ENCODE measurements around the gene LAPTM5.
A peak's percentile ranks its signal among the peaks of the same experiment; 100 is the strongest.

LAPTM5 gene

DNA sequence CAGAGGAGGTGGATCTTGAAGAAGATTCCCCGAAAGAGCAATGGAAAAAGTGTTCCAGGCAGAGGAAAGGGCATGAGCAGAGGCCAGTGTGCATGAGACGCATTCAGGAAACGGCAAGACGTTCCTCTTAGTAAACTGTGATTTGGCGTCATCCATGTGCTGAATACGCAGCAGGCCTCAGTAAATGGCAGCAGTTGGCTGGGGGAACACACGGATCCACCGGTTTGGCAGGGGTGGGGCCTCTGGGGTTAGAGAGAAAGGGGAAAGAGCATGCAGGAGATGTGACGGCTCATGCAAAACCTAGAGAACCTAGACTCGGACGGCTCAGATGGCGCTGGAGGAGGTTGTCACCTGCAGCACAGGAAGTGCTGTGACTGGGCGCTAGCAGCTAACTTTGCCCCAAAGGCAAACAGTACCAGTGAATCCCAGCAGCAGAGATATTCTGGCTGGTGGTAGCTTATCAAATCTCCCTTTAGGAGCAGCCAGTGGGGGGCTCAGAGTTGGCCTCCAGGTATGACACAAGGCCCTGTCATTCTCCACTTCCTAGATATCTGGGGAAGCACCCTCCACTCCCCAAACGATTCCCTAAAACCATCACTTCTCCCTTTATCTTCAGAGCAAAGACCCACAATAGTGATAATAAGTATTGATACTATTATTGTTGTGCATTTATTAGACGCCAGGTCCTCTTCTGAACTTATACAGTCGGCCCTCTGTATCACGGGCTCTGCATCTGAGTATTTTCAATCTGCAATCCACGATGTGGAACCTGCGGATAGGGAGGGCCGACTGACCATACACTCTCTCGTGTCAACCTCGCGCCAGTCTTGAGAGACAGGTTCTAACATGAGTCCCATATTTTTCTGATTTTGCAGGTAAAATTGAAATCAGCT lies 7.6 kb downstream of the LAPTM5 start:
- no peaks in the 10 kb centered on the region for H3K9me3 Mint-ChIP-seq
- H3K27me3 Mint-ChIP-seq (ENCODE audit: low read depth): no peaks in the 10 kb centered on the region
- H3K36me3 Mint-ChIP-seq (ENCODE audit: low read depth): peaks cover 73% of the 10 kb centered on the region
- H3K4me3 Mint-ChIP-seq: peak overlapping the region; percentile 87
- peaks cover 91% of the 10 kb centered on the region for H3K4me1 Mint-ChIP-seq (ENCODE audit: low read depth)
- peak overlapping the region; percentile 94 for H3K27ac Mint-ChIP-seq
- peak; percentile 48 for DNase-seq (ENCODE audit: low spot score)

GRCh38 chr1:30748699-30749401 lies 8.7 kb downstream of the LAPTM5 start:
- Mint-ChIP-seq H3K36me3 (ENCODE audit: low read depth) (peaks cover 71% of the 10 kb centered on the region), H3K4me1 (ENCODE audit: low read depth) (peaks cover 93% of the 10 kb centered on the region), H3K9me3 (no peaks in the 10 kb centered on the region), H3K27ac (peak overlapping the region; percentile 94), H3K4me3 (peak overlapping the region; percentile 87), H3K27me3 (ENCODE audit: low read depth) (no peaks in the 10 kb centered on the region)
- DNase-seq (ENCODE audit: low spot score): peak; percentile 56

DNA sequence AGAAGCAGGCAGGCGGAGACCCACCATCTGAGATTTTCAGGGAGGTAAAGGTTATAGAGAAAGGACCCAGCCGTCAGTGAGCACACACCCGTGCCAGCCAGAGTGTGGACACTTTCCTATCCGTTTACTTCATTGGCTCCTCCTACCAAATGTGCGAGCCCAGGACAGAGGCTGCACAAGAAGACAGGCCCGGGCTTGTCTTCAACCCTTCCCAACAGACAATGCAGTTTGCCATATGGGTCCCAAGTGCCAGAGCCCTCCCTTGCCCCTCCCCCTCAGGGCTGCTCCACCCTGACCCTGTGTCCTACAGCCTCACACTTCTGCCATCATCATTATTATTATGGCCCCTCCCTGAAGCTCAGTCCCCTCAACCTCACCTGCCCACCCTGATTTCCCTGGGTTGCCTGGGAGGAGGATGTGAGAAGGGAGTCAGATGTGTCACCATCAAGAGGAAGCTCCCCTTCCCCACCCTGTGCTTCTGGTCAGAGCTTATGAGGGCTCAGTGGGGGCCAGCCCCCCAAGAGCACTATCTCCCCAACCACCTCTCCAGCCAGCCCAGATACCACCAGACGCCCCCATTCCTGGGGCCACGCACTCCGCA lies 9.4 kb downstream of the LAPTM5 start:
- Mint-ChIP-seq H3K4me3 (peak overlapping the region; percentile 87), H3K27me3 (ENCODE audit: low read depth) (no peaks in the 10 kb centered on the region), H3K9me3 (no peaks in the 10 kb centered on the region), H3K27ac (peak overlapping the region; percentile 94), H3K4me1 (ENCODE audit: low read depth) (peaks cover 93% of the 10 kb centered on the region), H3K36me3 (ENCODE audit: low read depth) (peaks cover 70% of the 10 kb centered on the region)
- DNase-seq (ENCODE audit: low spot score): no peak

DNA sequence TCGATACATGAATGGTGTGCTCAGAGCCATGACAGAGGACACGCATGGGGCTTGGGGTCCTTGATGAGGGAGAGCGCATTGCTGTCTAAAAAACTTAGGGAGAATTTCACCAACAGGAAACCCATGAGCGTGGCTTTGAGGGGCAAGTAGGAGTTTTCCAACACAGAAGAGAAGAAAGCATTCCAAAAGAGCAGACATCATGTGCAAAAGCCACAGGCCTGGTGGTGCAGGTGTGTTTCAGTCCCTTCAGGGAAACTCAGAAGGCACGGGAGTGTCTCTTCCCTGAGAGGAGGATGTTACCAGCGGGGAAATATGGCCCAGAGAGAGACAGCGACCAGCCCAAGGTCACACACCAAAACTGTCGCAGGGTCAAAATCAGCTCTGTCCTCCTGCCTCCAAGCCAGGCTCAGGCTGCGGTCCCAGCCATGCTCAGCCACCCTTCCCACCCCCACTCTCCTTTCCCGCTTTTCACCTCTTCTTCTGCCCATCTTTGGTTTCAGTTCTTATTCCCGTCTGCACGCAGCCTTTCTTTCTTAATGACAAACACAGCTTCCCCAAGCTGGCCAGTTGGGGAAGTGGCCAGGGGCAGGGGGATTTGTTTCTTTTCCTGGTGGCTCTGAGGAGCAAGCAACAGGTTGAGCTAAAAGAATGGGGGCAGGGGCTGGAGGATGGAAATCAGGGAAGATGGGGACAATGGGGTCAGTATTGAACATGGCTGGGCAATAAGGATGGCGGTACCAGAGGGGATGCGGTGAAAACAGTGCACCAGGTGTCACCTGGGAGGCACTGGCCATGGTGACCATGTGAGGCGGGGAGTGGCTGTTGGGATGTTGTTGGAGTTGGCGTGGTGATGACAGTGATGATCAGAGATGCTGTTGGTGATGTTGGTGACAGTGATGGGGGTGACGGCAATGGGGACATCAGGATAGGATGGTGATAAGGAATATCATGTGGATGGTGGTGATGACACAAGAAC lies 10.3 kb downstream of the LAPTM5 start:
- Mint-ChIP-seq H3K9me3 (no peaks in the 10 kb centered on the region), H3K27ac (peak overlapping the region; percentile 94), H3K27me3 (ENCODE audit: low read depth) (no peaks in the 10 kb centered on the region), H3K4me1 (ENCODE audit: low read depth) (peaks cover 97% of the 10 kb centered on the region), H3K4me3 (peak overlapping the region; percentile 87), H3K36me3 (ENCODE audit: low read depth) (peaks cover 70% of the 10 kb centered on the region)
- no peak for DNase-seq (ENCODE audit: low spot score)

GRCh38 chr1:30746212-30747032 lies 11.2 kb downstream of the LAPTM5 start:
- Mint-ChIP-seq H3K27me3 (ENCODE audit: low read depth) (no peaks in the 10 kb centered on the region), H3K36me3 (ENCODE audit: low read depth) (peaks cover 71% of the 10 kb centered on the region), H3K4me3 (peak overlapping the region; percentile 87), H3K27ac (peak overlapping the region; percentile 94), H3K9me3 (no peaks in the 10 kb centered on the region), H3K4me1 (ENCODE audit: low read depth) (peaks cover 95% of the 10 kb centered on the region)
- no peak for DNase-seq (ENCODE audit: low spot score)

GRCh38 chr1:30745834-30746208 lies 11.8 kb downstream of the LAPTM5 start:
- H3K36me3 Mint-ChIP-seq (ENCODE audit: low read depth): peaks cover 73% of the 10 kb centered on the region
- H3K27ac Mint-ChIP-seq: peak overlapping the region; percentile 94
- peak overlapping the region; percentile 87 for H3K4me3 Mint-ChIP-seq
- peaks cover 95% of the 10 kb centered on the region for H3K4me1 Mint-ChIP-seq (ENCODE audit: low read depth)
- H3K9me3 Mint-ChIP-seq: no peaks in the 10 kb centered on the region
- no peak for DNase-seq (ENCODE audit: low spot score)
- H3K27me3 Mint-ChIP-seq (ENCODE audit: low read depth): no peaks in the 10 kb centered on the region

DNA sequence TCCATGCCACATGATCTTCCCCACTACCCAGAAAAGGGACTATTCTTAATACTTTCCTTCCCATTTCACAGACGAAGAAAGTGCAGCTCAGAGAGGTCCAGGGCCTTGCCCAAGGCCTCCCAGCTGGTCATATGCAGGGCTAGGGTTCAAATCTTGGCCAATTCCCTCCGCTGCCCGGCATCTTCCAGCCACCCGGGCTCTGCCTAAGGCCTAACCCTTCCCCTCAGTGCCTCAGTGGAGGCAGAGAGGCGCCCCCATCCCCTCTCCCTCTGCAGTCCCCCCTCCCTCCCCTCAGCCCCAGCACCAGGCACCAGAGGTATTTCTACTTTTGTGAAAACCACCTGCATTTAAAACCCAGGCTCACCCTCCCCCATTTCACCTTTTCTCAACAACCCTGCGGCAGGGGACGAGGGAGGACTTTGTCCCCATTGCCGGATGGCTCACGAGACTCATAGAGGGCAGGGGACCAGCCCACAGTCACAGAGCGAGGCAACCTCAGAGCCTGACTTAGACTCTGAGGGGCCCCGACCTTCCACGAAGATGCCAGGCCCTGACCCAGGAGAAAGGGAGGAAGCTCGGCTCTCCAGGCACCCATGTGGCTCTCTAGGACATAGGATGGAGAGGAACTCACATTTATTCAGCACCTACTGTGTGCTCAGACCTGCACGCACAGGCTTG lies 12.3 kb downstream of the LAPTM5 start:
- no peaks in the 10 kb centered on the region for H3K9me3 Mint-ChIP-seq
- H3K27me3 Mint-ChIP-seq (ENCODE audit: low read depth): no peaks in the 10 kb centered on the region
- peak overlapping the region; percentile 87 for H3K4me3 Mint-ChIP-seq
- H3K4me1 Mint-ChIP-seq (ENCODE audit: low read depth): peaks cover 94% of the 10 kb centered on the region
- H3K27ac Mint-ChIP-seq: peak overlapping the region; percentile 94
- peaks cover 76% of the 10 kb centered on the region for H3K36me3 Mint-ChIP-seq (ENCODE audit: low read depth)
- no peak for DNase-seq (ENCODE audit: low spot score)

GRCh38 chr1:30744060-30744756 lies 13.4 kb downstream of the LAPTM5 start:
- no peaks in the 10 kb centered on the region for H3K9me3 Mint-ChIP-seq
- H3K27ac Mint-ChIP-seq: peak overlapping the region; percentile 94
- peak overlapping the region; percentile 87 for H3K4me3 Mint-ChIP-seq

GRCh38 chr1:30743584-30744059 lies 14.0 kb downstream of the LAPTM5 start:
- peaks cover 75% of the 10 kb centered on the region for H3K36me3 Mint-ChIP-seq (ENCODE audit: low read depth)
- peak; percentile 72 for DNase-seq (ENCODE audit: low spot score)
- H3K4me3 Mint-ChIP-seq: peak overlapping the region; percentile 87
- H3K27ac Mint-ChIP-seq: peak overlapping the region; percentile 94
- no peaks in the 10 kb centered on the region for H3K27me3 Mint-ChIP-seq (ENCODE audit: low read depth)
- H3K4me1 Mint-ChIP-seq (ENCODE audit: low read depth): peaks cover 88% of the 10 kb centered on the region
- H3K9me3 Mint-ChIP-seq: peaks cover 3% of the 10 kb centered on the region

More at GRCh38 chr1:30744060-30744756, 13.4 kb downstream of the LAPTM5 start:
- DNase-seq (ENCODE audit: low spot score): peak; percentile 55
- Mint-ChIP-seq H3K4me1 (ENCODE audit: low read depth) (peaks cover 90% of the 10 kb centered on the region), H3K27me3 (ENCODE audit: low read depth) (no peaks in the 10 kb centered on the region), H3K36me3 (ENCODE audit: low read depth) (peaks cover 75% of the 10 kb centered on the region)

- no peaks in the 10 kb centered on the region for H3K27me3 Mint-ChIP-seq (ENCODE audit: low read depth)
- peaks cover 4% of the 10 kb centered on the region for H3K9me3 Mint-ChIP-seq
- no peak for DNase-seq (ENCODE audit: low spot score)
- H3K4me1 Mint-ChIP-seq (ENCODE audit: low read depth): peaks cover 87% of the 10 kb centered on the region
- H3K4me3 Mint-ChIP-seq: peak overlapping the region; percentile 87
- H3K36me3 Mint-ChIP-seq (ENCODE audit: low read depth): peaks cover 75% of the 10 kb centered on the region
- peak overlapping the region; percentile 94 for H3K27ac Mint-ChIP-seq
Measured at GRCh38 chr1:30742963-30743559, 14.5 kb downstream of the LAPTM5 start.

DNA sequence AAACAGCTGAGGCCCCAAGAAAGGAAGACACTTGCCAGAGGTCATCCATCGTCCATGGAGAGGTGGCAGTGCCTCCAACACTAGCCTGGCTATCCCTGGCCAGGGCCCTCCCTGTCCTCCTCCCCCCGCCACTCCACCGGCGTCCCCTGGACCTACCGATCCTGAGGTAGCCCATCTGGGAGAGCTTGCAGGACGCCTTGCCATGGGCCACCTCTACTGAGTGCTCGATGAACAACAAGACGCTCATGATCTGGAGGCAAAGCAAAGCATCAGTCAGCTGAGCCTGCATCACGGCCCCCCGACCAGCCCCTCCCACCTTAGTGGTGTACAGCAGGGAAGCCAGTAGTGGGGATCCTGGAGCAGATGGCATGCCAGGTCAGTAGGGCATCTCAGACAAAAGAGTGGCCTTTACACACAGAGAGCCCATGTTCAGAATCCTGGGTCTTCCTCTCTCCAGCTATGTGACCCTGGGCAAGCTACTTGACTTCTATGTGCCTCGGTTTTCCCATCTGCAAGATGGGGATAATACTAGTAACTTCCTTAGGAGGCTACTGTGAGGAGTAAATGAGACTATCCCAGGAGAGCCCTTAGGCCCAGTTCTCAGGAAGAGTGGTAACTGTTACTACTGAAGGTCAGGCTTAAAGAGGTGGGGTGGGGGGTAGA lies 15.1 kb downstream of the LAPTM5 start:
- H3K4me1 Mint-ChIP-seq (ENCODE audit: low read depth): peaks cover 84% of the 10 kb centered on the region
- no peaks in the 10 kb centered on the region for H3K27me3 Mint-ChIP-seq (ENCODE audit: low read depth)
- peak overlapping the region; percentile 94 for H3K27ac Mint-ChIP-seq
- peaks cover 76% of the 10 kb centered on the region for H3K36me3 Mint-ChIP-seq (ENCODE audit: low read depth)
- no peak for DNase-seq (ENCODE audit: low spot score)
- H3K4me3 Mint-ChIP-seq: peak overlapping the region; percentile 87
- H3K9me3 Mint-ChIP-seq: peaks cover 4% of the 10 kb centered on the region
